SK-N-SH (cell line): ENCODE results near the gene SKIC2. TPM values are rescaled to one million over a fixed set of nuclear protein-coding genes. Genes with fewer than 3 reads are reported as not detected.
A peak's percentile ranks its signal among the peaks of the same experiment; 100 is the strongest.

Experiments
- CTCF ChIA-PET: fragments of 300-600, 350-600 bp; formaldehyde crosslinking; extraction: SDS; loops from one replicate; lab custom pipeline; 2021; lab: Yijun Ruan, JAX
- POLR2A ChIA-PET: fragments of 350-600 bp; sonication (Branson Sonifier 250); formaldehyde crosslinking; extraction: SDS; loops from one replicate; lab custom pipeline; 2020; ENCODE audit warnings: antibody characterized with exemption, inconsistent platforms; lab: Yijun Ruan, JAX
- DNase-seq: peaks from one replicate; pipeline ENCODE4 v3.0.0; 2012
- H2AFZ ChIP-seq: fragments of 200-600 bp; sonication (generic); 2 replicates; pipeline ENCODE4 v1.8.1; 2016; ENCODE audit warnings: antibody characterized with exemption, mild to moderate bottlenecking, low read depth
- H3F3A ChIP-seq: fragments of 200-600 bp; sonication (generic); replicated peaks from 2 replicates; pipeline ENCODE3; 2016; ENCODE audit warnings: antibody characterized with exemption, mild to moderate bottlenecking; ENCODE audit not compliant: insufficient read depth
- H3K27ac ChIP-seq, 2 experiments: fragments of 200-500 bp in 1 of 2; fragments of 200-600 bp in 1 of 2; sonication (Bioruptor generic) in 1 of 2; sonication (generic), shearing (Covaris generic) in 1 of 2; 2 replicates each; pipeline versions ENCODE4 v1.5.1 to v1.6.1; 2014 to 2016; ENCODE audit warnings: low read depth in 2 of 2, inconsistent platforms in 1 of 2, low read length in 1 of 2, mild to moderate bottlenecking in 1 of 2, mixed read lengths in 1 of 2
- H3K27me3 ChIP-seq: fragments of 200-600 bp; sonication (generic), shearing (Covaris generic); 2 replicates; pipeline ENCODE4 v1.6.1; 2016; ENCODE audit warnings: mixed run types; ENCODE audit not compliant: insufficient read depth
- H3K36me3 ChIP-seq, 2 experiments: fragments of 200-500 bp in 1 of 2; fragments of 200-600 bp in 1 of 2; sonication (Bioruptor generic) in 1 of 2; sonication (generic) in 1 of 2; replicated peaks in 1 of 2; 2 replicates each; pipeline versions ENCODE3 to v1.5.1; 2014 to 2016; ENCODE audit warnings: low read length in 1 of 2, mild to moderate bottlenecking in 1 of 2; ENCODE audit not compliant: insufficient read depth in 2 of 2, control insufficient read depth in 1 of 2
- H3K4me1 ChIP-seq, 2 experiments: fragments of 200-500 bp in 1 of 2; fragments of 200-600 bp in 1 of 2; sonication (Bioruptor generic) in 1 of 2; sonication (generic), shearing (Covaris generic) in 1 of 2; 2 replicates each; pipeline versions ENCODE4 v1.5.1 to v1.6.1; 2014 to 2016; ENCODE audit warnings: low read depth in 1 of 2, low read length in 1 of 2, mixed run types in 1 of 2; ENCODE audit not compliant: insufficient read depth in 2 of 2, control insufficient read depth in 1 of 2
- H3K4me2 ChIP-seq: fragments of 200-600 bp; sonication (generic), shearing (Covaris generic); 2 replicates; pipeline ENCODE4 v1.6.1; 2017; ENCODE audit warnings: mixed run types
- H3K4me3 ChIP-seq, 2 experiments: fragments of 200-500 bp in 1 of 2; fragments of 200-600 bp in 1 of 2; sonication (Bioruptor generic) in 1 of 2; sonication (generic), shearing (Covaris generic) in 1 of 2; 2 replicates each; pipeline versions ENCODE4 v1.5.1 to v1.8.1; 2014 to 2016; ENCODE audit warnings: low read depth in 2 of 2, inconsistent platforms in 1 of 2, low read length in 1 of 2, mild to moderate bottlenecking in 1 of 2, mixed read lengths in 1 of 2, moderate library complexity in 1 of 2
- H3K79me2 ChIP-seq: fragments of 200-600 bp; sonication (generic); 2 replicates; pipeline ENCODE4 v1.8.1; 2017; ENCODE audit warnings: mild to moderate bottlenecking; ENCODE audit not compliant: insufficient read depth
- H3K9ac ChIP-seq: fragments of 200-600 bp; sonication (generic); 2 replicates; pipeline ENCODE4 v1.6.1; 2017; ENCODE audit warnings: mixed run types
- H3K9me2 ChIP-seq: fragments of 200-600 bp; sonication (generic); 2 replicates; pipeline ENCODE4 v1.6.1; 2017; ENCODE audit warnings: mixed run types
- H3K9me3 ChIP-seq: fragments of 200-600 bp; sonication (generic); 2 replicates; pipeline ENCODE4 v1.6.1; 2017; ENCODE audit warnings: mixed run types, mild to moderate bottlenecking, moderate library complexity
- H4K20me1 ChIP-seq: fragments of 200-600 bp; sonication (generic); 2 replicates; pipeline ENCODE4 v1.6.1; 2017; ENCODE audit warnings: mild to moderate bottlenecking, mixed run types; ENCODE audit not compliant: insufficient read depth
- CTCF ChIP-seq: fragments of 200-600 bp; sonication (generic); IDR thresholded peaks from 2 replicates; pipeline ENCODE4 v1.6.1; 2017; ENCODE audit warnings: antibody characterized with exemption, mild to moderate bottlenecking, moderate library complexity
- ELF1 ChIP-seq: IDR thresholded peaks from 2 replicates; pipeline ENCODE4 v1.4.0; 2012
- EP300 ChIP-seq, 2 experiments: IDR thresholded peaks; 2 replicates each; pipeline versions ENCODE4 v1.4.0 to v1.6.1; 2012; ENCODE audit warnings: borderline replicate concordance in 1 of 2, low read depth in 1 of 2, low read length in 1 of 2
- FOXJ3 ChIP-seq: sonication (generic); formaldehyde crosslinking; IDR thresholded peaks from 2 replicates; pipeline ENCODE4 v1.5.1; 2020; ENCODE audit warnings: mild to moderate bottlenecking, missing genetic modification reagents
- FOXM1 ChIP-seq: IDR thresholded peaks from 2 replicates; pipeline ENCODE4 v1.4.0; 2012; ENCODE audit warnings: low read depth, mild to moderate bottlenecking
- GABPA ChIP-seq: IDR thresholded peaks from 2 replicates; pipeline ENCODE4 v1.4.0; 2012; ENCODE audit warnings: low read depth, mild to moderate bottlenecking
- MXI1 ChIP-seq: IDR thresholded peaks from 2 replicates; pipeline ENCODE4 v1.6.1; 2012; ENCODE audit warnings: mild to moderate bottlenecking, low read depth, low read length, improper control_type of control experiment
- NRF1 ChIP-seq: IDR thresholded peaks from 2 replicates; pipeline ENCODE4 v1.6.1; 2012; ENCODE audit warnings: low read depth, mild to moderate bottlenecking, low read length
- POLR2AphosphoS5 ChIP-seq: IDR thresholded peaks from 2 replicates; pipeline ENCODE4 v1.6.1; 2012; ENCODE audit warnings: low read depth, low read length
- RAD21 ChIP-seq: IDR thresholded peaks from 2 replicates; pipeline ENCODE4 v1.6.1; 2012; ENCODE audit warnings: mild to moderate bottlenecking, low read length
- REST ChIP-seq: IDR thresholded peaks from 2 replicates; pipeline ENCODE4 v1.6.1; 2012; ENCODE audit warnings: mild to moderate bottlenecking, low read depth, low read length, moderate library complexity
- RFX5 ChIP-seq: IDR thresholded peaks from 2 replicates; pipeline ENCODE4 v1.6.1; 2012; ENCODE audit warnings: mild to moderate bottlenecking, improper control_type of control experiment, low read length
- RXRA ChIP-seq: IDR thresholded peaks from 2 replicates; pipeline ENCODE4 v1.4.0; 2012; ENCODE audit warnings: low read depth, mild to moderate bottlenecking, borderline replicate concordance
- SIN3A ChIP-seq: IDR thresholded peaks from 2 replicates; pipeline ENCODE4 v1.6.1; 2012; ENCODE audit warnings: low read depth, mild to moderate bottlenecking, low read length, moderate library complexity, borderline replicate concordance
- TAF1 ChIP-seq: IDR thresholded peaks from 2 replicates; pipeline ENCODE4 v1.6.1; 2012; ENCODE audit warnings: low read depth, mild to moderate bottlenecking, low read length, moderate library complexity, borderline replicate concordance
- TEAD4 ChIP-seq: IDR thresholded peaks from 2 replicates; pipeline ENCODE4 v1.4.0; 2012; ENCODE audit warnings: mild to moderate bottlenecking, borderline replicate concordance; ENCODE audit not compliant: insufficient read depth
- USF2 ChIP-seq: fragments of 150-350 bp; IDR thresholded peaks from 2 replicates; pipeline ENCODE4 v1.6.1; 2017; ENCODE audit warnings: antibody characterized with exemption, low read length, low read depth, borderline replicate concordance
- ZBTB33 ChIP-seq: IDR thresholded peaks from 2 replicates; pipeline ENCODE4 v1.4.0; 2012; ENCODE audit warnings: low read depth, borderline replicate concordance
- WGBS: methylation state at CpG from one replicate; pipeline ENCODE4 v1.1.6; 2017; ENCODE audit warnings: low lambda C conversion rate; 5-methylcytosine and 5-hydroxymethylcytosine counted together
- polyA plus RNA-seq, 3 experiments: library from polyadenylated mRNA; depleted of rRNA; stranded (reverse); fragments of >200 nt; gene quantifications; 2 replicates each; pipeline ENCODE4 v1.2.3, GENCODE V29; 2012
- TF ChIP-seq, protein P1 (sequence below): IDR thresholded peaks from 2 replicates; pipeline ENCODE4 v1.4.0; 2012; ENCODE audit warnings: low read depth, borderline replicate concordance
- TF ChIP-seq, protein P2 (sequence below): IDR thresholded peaks from 2 replicates; pipeline ENCODE4; 2012

Gene SKIC2
- polyA plus RNA-seq, 1 of the 3 experiments (the other 2 are of a cell fraction) = 89.4 TPM

- Histone ChIP-seq H2AFZ (peak within 1 kb of the TSS; percentile 82), H3K9ac (peak within 1 kb of the TSS; percentile 95), H3F3A (peaks cover 10% of the 10 kb centered on the region), H3K9me2 (no peaks in the 10 kb centered on the region), H3K4me1 (peaks cover 5 to 26% of the 10 kb centered on the region in 2 experiments; a peak in 3 of 4 replicates), H3K36me3 (peaks cover 11 to 32% of the 10 kb centered on the region in 2 experiments), H3K4me3 (peak within 1 kb of the TSS; percentile 91 to 94), H3K9me3 (no peaks in the 10 kb centered on the region), H3K79me2 (peaks cover 47% of the 10 kb centered on the region), H3K4me2 (peak within 1 kb of the TSS; percentile 99), H3K27ac (peak within 1 kb of the TSS; percentile 95 to 97), H4K20me1 (no peaks in the 10 kb centered on the region), H3K27me3 (no peaks in the 10 kb centered on the region)
- DNase-seq = peak; percentile 98
- WGBS = 0% methylated on average over 17 of the region's 62 CpGs
- ChIA-PET CTCF (interaction anchor here (0.7 to 5.2 kb wide), 4 partner anchors 13 to 426 kb away, joined by 3 to 19 read pairs (median 8); partner anchors contain the start of genes ATP6V1G2, NELFE and SKIC2), POLR2A (interaction anchor here (0.6 to 2.4 kb wide), 8 partner anchors 10 to 1000 kb away, joined by 3 to 14 read pairs (median 4); partner anchors contain the start of genes NELFE, SKIC2 and ZBTB12)
- no peak for TF ChIP-seq EP300 (IDR thresholded peaks at IDR 0.05; ENCODE audit: borderline replicate concordance in 1 of 2, low read depth in 1 of 2, low read length in 1 of 2)
- peak; percentile 64 for TF ChIP-seq POLR2AphosphoS5
- peak; percentile 71 for TF ChIP-seq MXI1
- TF ChIP-seq FOXM1 = no peak
- TF ChIP-seq, protein P1, sequence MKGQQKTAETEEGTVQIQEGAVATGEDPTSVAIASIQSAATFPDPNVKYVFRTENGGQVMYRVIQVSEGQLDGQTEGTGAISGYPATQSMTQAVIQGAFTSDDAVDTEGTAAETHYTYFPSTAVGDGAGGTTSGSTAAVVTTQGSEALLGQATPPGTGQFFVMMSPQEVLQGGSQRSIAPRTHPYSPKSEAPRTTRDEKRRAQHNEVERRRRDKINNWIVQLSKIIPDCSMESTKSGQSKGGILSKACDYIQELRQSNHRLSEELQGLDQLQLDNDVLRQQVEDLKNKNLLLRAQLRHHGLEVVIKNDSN = peak; percentile 60
- TF ChIP-seq ZBTB33 = no peak
- 0 out of 2 replicates have a peak, but pooled peaks have one; percentile 8 for TF ChIP-seq TEAD4
- peak; percentile 48; the same call in 1 of the 2 replicates for TF ChIP-seq SIN3A
- TF ChIP-seq CTCF = no peak
- peak; percentile 47 for TF ChIP-seq RFX5
- TF ChIP-seq NRF1 = no peak
- TF ChIP-seq ELF1 = peak; percentile 95
- 0 out of 2 replicates have a peak, but pooled peaks have one; percentile 23 for TF ChIP-seq TAF1
- TF ChIP-seq GABPA = peak; percentile 86
- TF ChIP-seq, protein P2, sequence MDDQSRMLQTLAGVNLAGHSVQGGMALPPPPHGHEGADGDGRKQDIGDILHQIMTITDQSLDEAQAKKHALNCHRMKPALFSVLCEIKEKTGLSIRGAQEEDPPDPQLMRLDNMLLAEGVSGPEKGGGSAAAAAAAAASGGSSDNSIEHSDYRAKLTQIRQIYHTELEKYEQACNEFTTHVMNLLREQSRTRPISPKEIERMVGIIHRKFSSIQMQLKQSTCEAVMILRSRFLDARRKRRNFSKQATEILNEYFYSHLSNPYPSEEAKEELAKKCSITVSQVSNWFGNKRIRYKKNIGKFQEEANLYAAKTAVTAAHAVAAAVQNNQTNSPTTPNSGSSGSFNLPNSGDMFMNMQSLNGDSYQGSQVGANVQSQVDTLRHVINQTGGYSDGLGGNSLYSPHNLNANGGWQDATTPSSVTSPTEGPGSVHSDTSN = peak; percentile 67; the same call in 1 of the 2 replicates
- peak; percentile 60; the same call in 1 of the 2 replicates for TF ChIP-seq FOXJ3 (CRISPR knock-in tag)
- TF ChIP-seq RXRA = no peak
- no peak for TF ChIP-seq RAD21
- no peak for TF ChIP-seq REST
- no peak for TF ChIP-seq USF2
These were observed 13.2 kb downstream of the SKIC2 start, which contains the start of gene DXO for GRCh38 chr6:31971993-31972708. DXO (minus strand) TSS chr6:31972138; CDS start chr6:31971675, 463 bp downstream.
